ENCODE data around the gene RHEX. TPM values are rescaled to one million over a fixed set of nuclear protein-coding genes. Genes with fewer than 3 reads are reported as not detected.
"Not testable (repeated sequence)": the region's sequence is repeated elsewhere in the genome, so short reads cannot be mapped to it uniquely, and the experiment has no call there.

RHEX gene, protein sequence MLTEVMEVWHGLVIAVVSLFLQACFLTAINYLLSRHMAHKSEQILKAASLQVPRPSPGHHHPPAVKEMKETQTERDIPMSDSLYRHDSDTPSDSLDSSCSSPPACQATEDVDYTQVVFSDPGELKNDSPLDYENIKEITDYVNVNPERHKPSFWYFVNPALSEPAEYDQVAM
- total RNA-seq = not detected

DNA sequence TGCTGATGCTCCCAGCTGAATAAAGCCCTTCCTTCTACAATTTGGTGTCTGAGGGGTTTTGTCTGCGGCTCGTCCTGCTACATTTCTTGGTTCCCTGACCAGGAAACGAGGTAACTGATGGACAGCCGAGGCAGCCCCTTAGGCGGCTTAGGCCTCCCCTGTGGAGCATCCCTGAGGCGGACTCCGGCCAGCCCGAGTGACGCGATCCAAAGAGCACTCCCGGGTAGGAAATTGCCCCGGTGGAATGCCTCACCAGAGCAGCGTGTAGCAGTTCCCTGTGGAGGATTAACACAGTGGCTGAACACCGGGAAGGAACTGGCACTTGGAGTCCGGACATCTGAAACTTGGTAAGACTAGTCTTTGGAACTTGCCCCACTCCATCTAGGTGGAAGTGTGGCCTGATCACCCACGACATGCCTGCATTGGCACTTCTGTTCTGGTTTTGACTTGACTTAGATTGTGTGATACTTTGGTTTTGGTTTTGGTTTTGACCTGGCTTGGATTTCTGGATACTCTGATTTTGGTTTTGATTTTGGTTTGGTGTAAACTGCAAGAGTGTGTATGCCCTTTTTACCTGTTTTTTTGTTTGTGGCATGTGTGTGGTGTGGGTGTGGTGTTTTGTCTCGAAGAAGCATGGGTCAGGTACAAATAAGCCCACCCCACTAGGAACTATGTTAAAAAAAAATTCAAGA lies at the start of gene RHEX:
TSS of gene RHEX (plus strand) at position 255 of the 692 bp plus-strand sequence. CDS start 44,656 bp downstream, outside the sequence.
- intact Hi-C loops (cut with micrococcal nuclease) = loop anchor here (5.0 kb wide), 2 partner anchors 749 to 766 kb away; no protein-coding TSS in a partner anchor
- CTCF ChIA-PET; H3K9me3 Mint-ChIP-seq; H3K27me3 Mint-ChIP-seq (ENCODE audit: low read depth); H3K27ac Mint-ChIP-seq; H3K4me3 Mint-ChIP-seq; H3K36me3 Mint-ChIP-seq (ENCODE audit: low read depth): not testable (repeated sequence)
- peak; percentile 46 for DNase-seq
- peaks cover 47% of the 10 kb centered on the region for H3K4me1 Mint-ChIP-seq (ENCODE audit: low read depth)

- no peak for DNase-seq
- Mint-ChIP-seq H3K27ac (no peak overlapping the region), H3K9me3 (no peaks in the 10 kb centered on the region), H3K4me3 (no peak overlapping the region), H3K27me3 (ENCODE audit: low read depth) (peaks cover 6% of the 10 kb centered on the region), H3K36me3 (ENCODE audit: low read depth) (no peaks in the 10 kb centered on the region), H3K4me1 (ENCODE audit: low read depth) (peaks cover 22% of the 10 kb centered on the region)
- CTCF ChIA-PET = interaction anchor here (1.2 kb wide), 1 partner anchor 20 kb away, joined by 6 read pairs; no protein-coding TSS in a partner anchor
- intact Hi-C loops (cut with micrococcal nuclease) = no loop called here
Measured at GRCh38 chr1:206003854-206004800, 48.8 kb upstream of the RHEX start.

DNA sequence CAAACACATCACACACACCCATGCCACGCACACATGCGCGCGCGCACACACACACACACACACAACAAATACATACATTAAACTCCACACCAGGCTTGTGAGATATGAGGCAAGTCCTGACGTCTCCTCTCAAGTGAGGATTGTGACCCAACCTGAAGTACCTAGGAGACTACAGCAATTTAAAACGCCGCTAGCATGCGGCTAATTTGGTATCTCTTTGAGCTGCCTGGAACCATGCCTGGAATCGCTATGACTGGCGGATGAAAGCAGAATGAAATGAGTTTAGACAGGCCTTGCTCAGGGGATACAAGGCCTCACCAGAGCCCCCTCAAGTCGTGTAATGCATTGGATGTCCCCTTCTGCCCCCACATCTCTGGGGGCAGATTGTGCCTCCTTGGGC lies 48.1 kb upstream of the RHEX start:
- H3K4me1 Mint-ChIP-seq (ENCODE audit: low read depth) = peaks cover 22% of the 10 kb centered on the region
- H3K4me3 Mint-ChIP-seq = no peak overlapping the region
- no peak for DNase-seq
- CTCF ChIA-PET = no interaction called here
- H3K27ac Mint-ChIP-seq = no peak overlapping the region
- no peaks in the 10 kb centered on the region for H3K9me3 Mint-ChIP-seq
- peaks cover 6% of the 10 kb centered on the region for H3K27me3 Mint-ChIP-seq (ENCODE audit: low read depth)
- intact Hi-C loops (cut with micrococcal nuclease) = no loop called here
- H3K36me3 Mint-ChIP-seq (ENCODE audit: low read depth) = no peaks in the 10 kb centered on the region

DNA sequence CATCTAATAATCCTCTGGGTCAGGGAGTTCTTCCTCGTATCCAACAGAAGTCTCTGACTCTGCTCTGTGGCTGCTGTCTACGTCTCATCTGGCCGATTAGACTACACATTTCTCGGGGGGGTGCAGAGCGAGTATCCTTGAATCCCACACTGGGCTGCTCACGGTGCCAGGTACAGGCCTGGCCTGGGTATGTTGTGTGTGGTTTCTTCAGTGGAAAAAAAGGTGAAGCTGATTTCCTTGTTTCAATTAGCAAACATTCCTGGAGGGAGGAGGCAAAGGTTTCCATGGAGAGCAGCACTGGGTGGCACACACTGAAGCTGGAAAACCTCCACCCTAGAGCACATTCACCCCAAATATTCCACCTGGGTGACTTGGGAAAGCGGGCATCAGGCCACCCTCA lies 47.7 kb upstream of the RHEX start:
- H3K36me3 Mint-ChIP-seq (ENCODE audit: low read depth) = no peaks in the 10 kb centered on the region
- no peaks in the 10 kb centered on the region for H3K9me3 Mint-ChIP-seq
- no peak overlapping the region for H3K27ac Mint-ChIP-seq
- peaks cover 22% of the 10 kb centered on the region for H3K4me1 Mint-ChIP-seq (ENCODE audit: low read depth)
- H3K27me3 Mint-ChIP-seq (ENCODE audit: low read depth) = peaks cover 6% of the 10 kb centered on the region
- no peak overlapping the region for H3K4me3 Mint-ChIP-seq
- DNase-seq = no peak
- intact Hi-C loops (cut with micrococcal nuclease) = no loop called here
- CTCF ChIA-PET = interaction anchor here (1.8 kb wide), 1 partner anchor 28 kb away, joined by 5 read pairs; no protein-coding TSS in a partner anchor

GRCh38 chr1:206005778-206006180 lies 47.2 kb upstream of the RHEX start:
- peaks cover 20% of the 10 kb centered on the region for H3K4me1 Mint-ChIP-seq (ENCODE audit: low read depth)
- intact Hi-C loops (cut with micrococcal nuclease) = no loop called here
- no peak overlapping the region for H3K4me3 Mint-ChIP-seq
- CTCF ChIA-PET = interaction anchor here (0.7 to 1.8 kb wide), 3 partner anchors 20 to 215 kb away, joined by 3 to 5 read pairs (median 5); no protein-coding TSS in a partner anchor
- H3K27ac Mint-ChIP-seq = no peak overlapping the region
- H3K27me3 Mint-ChIP-seq (ENCODE audit: low read depth) = peaks cover 6% of the 10 kb centered on the region
- no peaks in the 10 kb centered on the region for H3K9me3 Mint-ChIP-seq
- DNase-seq = no peak
- no peaks in the 10 kb centered on the region for H3K36me3 Mint-ChIP-seq (ENCODE audit: low read depth)

- no peaks in the 10 kb centered on the region for H3K9me3 Mint-ChIP-seq
- peaks cover 6% of the 10 kb centered on the region for H3K27me3 Mint-ChIP-seq (ENCODE audit: low read depth)
- H3K27ac Mint-ChIP-seq = no peak overlapping the region
- H3K4me3 Mint-ChIP-seq = no peak overlapping the region
- CTCF ChIA-PET = interaction anchor here (1.8 kb wide), 1 partner anchor 30 kb away, joined by 5 read pairs; no protein-coding TSS in a partner anchor
- H3K36me3 Mint-ChIP-seq (ENCODE audit: low read depth) = no peaks in the 10 kb centered on the region
- H3K4me1 Mint-ChIP-seq (ENCODE audit: low read depth) = peaks cover 19% of the 10 kb centered on the region
- intact Hi-C loops (cut with micrococcal nuclease) = no loop called here
- DNase-seq = no peak
Measured at GRCh38 chr1:206006946-206007345, 46.0 kb upstream of the RHEX start.

DNA sequence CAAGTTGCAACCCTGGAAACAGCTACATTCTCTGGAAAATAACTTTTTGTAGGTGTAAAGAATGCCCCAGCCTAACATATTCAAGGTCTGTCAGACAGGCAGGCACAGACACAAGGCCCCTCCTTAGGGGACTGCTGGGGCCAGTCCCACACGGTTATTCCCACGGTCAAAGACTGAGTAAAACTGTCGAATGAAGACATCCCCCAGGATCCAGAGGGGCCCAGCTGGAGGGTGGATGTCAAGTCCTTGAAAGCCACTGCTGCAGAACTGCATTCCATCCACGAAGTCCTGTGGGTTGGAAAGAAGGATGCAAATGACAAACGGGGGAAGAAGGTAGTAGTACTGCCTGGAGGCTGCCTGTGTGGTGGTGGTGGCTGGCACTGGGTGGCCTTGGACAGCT lies 42.9 kb upstream of the RHEX start:
- DNase-seq = no peak
- Mint-ChIP-seq H3K4me1 (ENCODE audit: low read depth) (peaks cover 21% of the 10 kb centered on the region), H3K27me3 (ENCODE audit: low read depth) (peaks cover 6% of the 10 kb centered on the region), H3K4me3 (no peak overlapping the region), H3K9me3 (no peaks in the 10 kb centered on the region), H3K36me3 (ENCODE audit: low read depth) (no peaks in the 10 kb centered on the region), H3K27ac (no peak overlapping the region)
- CTCF ChIA-PET = no interaction called here
- intact Hi-C loops (cut with micrococcal nuclease) = no loop called here

DNA sequence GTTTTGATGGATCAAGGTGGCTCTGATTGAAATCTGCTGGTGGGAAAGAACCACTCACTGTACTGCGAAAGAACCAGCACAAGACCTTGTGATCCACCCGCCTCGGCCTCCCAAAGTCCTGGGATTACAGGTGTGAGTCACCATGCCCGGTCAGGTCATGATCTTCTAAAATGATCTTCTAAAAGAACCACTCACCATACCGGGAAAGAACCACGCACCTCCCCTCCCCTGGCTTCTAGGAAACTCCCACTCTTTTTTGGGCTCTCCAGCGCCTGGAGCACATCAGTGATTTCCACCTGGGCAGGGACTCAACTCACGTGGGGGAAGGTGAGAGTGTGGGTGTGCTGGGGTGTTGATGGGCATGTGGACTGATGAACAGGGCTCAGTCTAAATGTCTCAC lies 41.9 kb upstream of the RHEX start:
- Mint-ChIP-seq H3K9me3 (no peaks in the 10 kb centered on the region), H3K27me3 (ENCODE audit: low read depth) (peaks cover 5% of the 10 kb centered on the region), H3K36me3 (ENCODE audit: low read depth) (no peaks in the 10 kb centered on the region), H3K4me1 (ENCODE audit: low read depth) (peaks cover 21% of the 10 kb centered on the region), H3K27ac (no peak overlapping the region), H3K4me3 (no peak overlapping the region)
- DNase-seq = no peak
- CTCF ChIA-PET = no interaction called here
- intact Hi-C loops (cut with micrococcal nuclease) = no loop called here

DNA sequence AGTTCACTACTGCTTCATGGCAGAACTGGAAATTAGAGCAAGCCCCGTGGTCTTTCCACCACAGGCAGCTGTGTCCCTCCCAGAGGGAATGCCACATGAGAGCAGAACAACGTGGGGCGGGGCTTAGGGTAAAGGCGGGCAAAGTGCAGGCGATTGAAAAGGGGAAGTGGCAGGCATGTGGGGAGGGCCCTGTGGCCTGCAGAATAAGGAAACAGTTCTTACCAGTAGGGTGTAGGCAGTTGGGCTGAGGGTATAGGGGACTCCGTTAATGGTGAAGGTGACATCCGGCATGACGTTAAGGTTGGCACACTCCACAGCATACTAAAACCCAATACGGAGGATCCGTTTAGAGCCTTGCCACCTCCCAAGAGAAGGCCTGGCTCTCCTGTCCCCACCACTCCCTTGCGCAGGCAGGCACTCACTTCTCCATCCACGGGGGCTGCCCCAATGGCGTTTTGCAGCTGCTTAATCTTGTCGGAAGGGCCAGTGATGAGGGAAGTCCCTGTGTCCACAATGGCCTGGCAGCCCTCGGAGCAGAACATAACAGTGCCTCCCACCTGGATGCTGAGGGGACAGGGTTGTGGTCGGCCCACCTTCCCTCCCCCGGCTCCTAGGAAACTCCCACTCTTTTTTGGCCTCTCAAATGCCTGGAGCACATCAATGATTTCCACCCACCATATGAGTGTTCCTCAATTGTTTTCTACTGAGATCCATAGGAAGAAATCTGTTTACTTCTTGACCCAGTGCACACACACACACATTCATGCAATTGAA lies 40.7 kb upstream of the RHEX start:
- H3K27me3 Mint-ChIP-seq (ENCODE audit: low read depth) = no peaks in the 10 kb centered on the region
- CTCF ChIA-PET = no interaction called here

GRCh38 chr1:206013026-206013795 lies 39.8 kb upstream of the RHEX start:
- CTCF ChIA-PET = no interaction called here
- H3K4me1 Mint-ChIP-seq (ENCODE audit: low read depth) = peaks cover 21% of the 10 kb centered on the region

More for the DNA sequence above, 40.7 kb upstream of the RHEX start:
- Mint-ChIP-seq H3K4me1 (ENCODE audit: low read depth) (peaks cover 21% of the 10 kb centered on the region), H3K36me3 (ENCODE audit: low read depth) (no peaks in the 10 kb centered on the region), H3K9me3 (no peaks in the 10 kb centered on the region), H3K27ac (no peak overlapping the region), H3K4me3 (no peak overlapping the region)
- intact Hi-C loops (cut with micrococcal nuclease) = no loop called here
- peak; percentile 58 for DNase-seq

DNA sequence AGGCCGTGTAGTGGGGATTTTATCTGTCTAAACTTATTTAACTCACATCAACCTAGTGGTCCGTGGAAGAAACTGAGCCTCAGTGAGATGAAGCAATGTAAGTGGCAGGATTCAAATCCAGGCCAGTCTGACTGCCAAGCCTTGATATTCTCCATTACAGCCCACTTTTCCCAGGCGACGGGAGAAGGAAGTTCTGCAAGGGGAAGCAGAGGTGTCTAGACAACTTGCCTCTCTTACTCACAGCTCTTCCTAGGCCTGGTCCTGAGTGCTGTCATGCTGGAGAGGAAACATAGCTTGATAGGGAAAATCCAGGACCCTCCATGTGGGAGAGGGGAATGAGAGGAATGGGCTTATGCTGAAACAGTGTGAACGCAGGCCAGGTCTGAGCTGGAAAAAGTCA lies 38.4 kb upstream of the RHEX start:
- CTCF ChIA-PET = interaction anchor here (2.2 kb wide), 1 partner anchor 37 kb away, joined by 6 read pairs; no protein-coding TSS in a partner anchor
- Mint-ChIP-seq H3K9me3 (no peaks in the 10 kb centered on the region), H3K36me3 (ENCODE audit: low read depth) (no peaks in the 10 kb centered on the region), H3K4me1 (ENCODE audit: low read depth) (peaks cover 21% of the 10 kb centered on the region), H3K27me3 (ENCODE audit: low read depth) (no peaks in the 10 kb centered on the region), H3K4me3 (no peak overlapping the region), H3K27ac (no peak overlapping the region)
- intact Hi-C loops (cut with micrococcal nuclease) = no loop called here
- no peak for DNase-seq

More at GRCh38 chr1:206013026-206013795, 39.8 kb upstream of the RHEX start:
- DNase-seq = no peak
- no peaks in the 10 kb centered on the region for H3K9me3 Mint-ChIP-seq
- intact Hi-C loops (cut with micrococcal nuclease) = no loop called here
- no peaks in the 10 kb centered on the region for H3K36me3 Mint-ChIP-seq (ENCODE audit: low read depth)
- no peak overlapping the region for H3K4me3 Mint-ChIP-seq
- no peaks in the 10 kb centered on the region for H3K27me3 Mint-ChIP-seq (ENCODE audit: low read depth)
- H3K27ac Mint-ChIP-seq = no peak overlapping the region
